Stimulated activated CD4-positive, alpha-beta T cell treated with anti-CD3 and anti-CD28 coated beads, TNF-alpha, amount 100 ng/mL, for 4 hours (primary cell): ENCODE data around the gene CDK19.
"Not testable (repeated sequence)": the region's sequence is repeated elsewhere in the genome, so short reads cannot be mapped to it uniquely, and the experiment has no call there.

Experiments used
- DNase-seq, 3 experiments: peaks; one replicate each; pipeline ENCODE4 v3.0.0-alpha.2; 2020; ENCODE audit warnings: low read depth in 3 of 3

Gene CDK19

DNA sequence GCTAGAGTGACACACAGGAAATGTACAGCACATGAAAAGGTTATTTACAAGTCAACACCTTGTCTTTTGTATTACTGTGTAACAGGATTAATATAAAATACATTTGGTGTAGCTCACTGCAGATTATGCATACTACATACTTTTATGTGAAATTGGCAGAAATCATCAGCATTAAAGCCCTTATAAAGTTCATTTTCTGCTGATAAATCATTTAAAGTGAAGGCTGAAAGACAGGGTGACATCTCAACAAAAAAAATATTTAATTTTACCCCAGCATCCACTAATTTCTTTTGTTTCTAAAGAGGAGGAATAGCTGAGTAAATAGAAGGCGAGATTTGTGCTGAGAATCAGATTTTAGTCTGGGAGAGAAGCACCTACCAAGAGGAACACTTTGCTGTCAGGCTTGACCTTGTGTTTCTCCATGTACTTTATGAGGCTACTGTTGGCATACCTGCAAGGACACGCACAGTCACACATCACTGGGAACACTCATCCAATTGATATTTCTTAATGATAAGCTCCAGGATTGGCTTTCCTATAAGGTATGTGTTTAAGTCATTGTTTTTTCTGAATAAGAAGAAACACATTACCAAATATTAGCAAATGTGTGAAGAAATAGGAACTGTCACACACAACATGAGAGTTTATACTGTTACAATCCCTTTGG lies 192.2 kb downstream of the CDK19 start:
- DNase-seq, result no peak

DNA sequence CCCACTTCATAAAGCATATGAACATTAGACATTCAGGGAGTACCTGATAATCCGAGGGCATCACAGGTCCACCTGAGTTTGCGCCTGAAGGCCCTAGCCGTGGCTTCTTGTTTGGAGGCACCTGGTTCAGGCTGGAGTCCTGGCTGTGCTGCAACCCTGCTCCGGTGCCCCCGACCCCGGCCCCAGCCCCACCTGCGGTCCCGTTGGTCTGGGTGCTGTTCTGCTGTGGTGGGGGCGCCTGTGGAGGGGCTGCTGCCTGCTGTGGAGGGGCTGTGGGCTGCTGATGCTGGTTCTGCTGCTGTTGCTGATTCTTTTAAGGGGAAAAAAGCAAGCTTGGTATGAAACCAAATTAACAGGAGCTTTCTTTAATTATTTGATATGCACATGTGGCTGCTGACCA lies 194.2 kb downstream of the CDK19 start:
- DNase-seq, result no peak

DNA sequence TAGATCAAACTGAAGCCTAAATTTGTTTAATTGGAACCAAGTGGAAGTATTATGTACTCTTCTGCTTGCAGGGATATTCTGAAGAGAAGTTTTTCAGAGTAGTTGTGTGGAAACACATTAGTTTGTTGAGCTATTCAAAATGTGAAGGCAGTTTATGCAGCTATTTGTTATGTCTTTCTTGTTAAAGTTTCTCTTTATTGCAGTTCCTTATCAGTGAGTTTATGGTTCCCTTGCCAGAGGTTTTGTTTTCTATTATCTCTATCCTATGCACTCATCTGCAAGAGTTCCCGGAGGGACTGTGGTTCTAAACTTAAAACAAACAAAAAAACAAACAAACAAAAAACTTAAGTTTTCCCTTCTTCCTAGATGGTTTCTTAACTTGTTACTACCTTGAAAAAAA lies 195.2 kb downstream of the CDK19 start:
- DNase-seq, result no peak

DNA sequence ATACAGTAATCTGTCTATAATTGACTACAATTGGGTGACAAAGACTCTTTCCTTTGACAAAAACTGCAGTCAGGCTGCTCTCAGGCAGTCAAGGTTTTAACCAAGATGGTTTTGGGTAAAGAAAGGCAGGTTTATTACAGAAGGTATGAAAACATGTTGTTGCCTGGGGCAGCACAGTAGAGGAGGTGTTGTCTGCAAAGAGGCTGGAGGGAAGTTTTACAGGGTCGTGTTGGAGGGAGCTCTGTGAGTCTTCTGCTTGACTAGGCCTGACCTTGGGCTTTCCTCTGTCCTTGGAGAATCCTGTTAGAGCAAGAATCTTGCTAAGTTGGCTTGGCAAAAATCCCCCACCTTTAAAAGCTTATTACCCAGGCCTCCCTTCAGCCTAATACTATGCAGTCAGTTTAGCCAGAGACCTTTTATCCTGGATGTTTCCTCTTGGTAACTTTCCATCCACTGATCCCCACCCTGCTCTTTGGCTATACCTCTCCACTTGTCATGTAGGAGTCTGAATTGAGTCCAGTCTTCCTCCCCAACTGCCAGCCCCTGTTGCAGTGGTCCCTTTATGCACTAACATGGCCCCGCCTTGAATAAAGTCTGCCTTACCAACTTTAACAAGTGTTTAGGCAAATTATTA lies 195.9 kb downstream of the CDK19 start:
- no peak for DNase-seq

DNA sequence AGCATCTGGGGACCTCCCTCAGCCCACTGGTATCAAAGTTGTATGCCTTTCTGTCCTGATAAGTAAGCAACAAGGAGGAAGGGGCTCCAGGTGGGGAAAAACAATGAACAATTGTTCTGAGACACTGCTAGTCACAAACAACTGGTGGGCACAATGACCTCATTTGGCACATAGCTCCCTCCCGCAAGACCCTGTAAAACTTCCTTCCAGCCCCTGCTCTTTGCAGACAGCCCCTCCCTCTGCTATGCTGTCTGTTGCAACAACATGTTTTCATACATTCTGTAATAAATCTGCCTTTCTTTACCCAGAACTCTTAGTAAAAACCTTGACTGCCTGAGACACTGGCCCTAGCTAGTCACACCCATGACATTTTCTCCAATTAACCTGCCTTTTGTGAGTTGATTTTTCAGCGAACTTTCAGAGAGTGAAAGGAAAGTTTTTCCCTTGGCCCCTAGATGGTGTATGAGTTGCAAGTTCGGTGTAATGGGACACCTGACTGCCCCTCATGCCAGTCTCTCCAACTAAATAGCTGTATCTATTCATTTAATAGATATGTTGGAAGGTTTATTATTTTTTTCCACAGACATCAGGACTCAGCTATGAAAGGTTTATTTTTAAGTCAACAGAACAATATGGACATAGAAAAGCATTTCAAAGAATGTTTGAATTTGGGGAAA lies 196.5 kb downstream of the CDK19 start:
- DNase-seq, result no peak

DNA sequence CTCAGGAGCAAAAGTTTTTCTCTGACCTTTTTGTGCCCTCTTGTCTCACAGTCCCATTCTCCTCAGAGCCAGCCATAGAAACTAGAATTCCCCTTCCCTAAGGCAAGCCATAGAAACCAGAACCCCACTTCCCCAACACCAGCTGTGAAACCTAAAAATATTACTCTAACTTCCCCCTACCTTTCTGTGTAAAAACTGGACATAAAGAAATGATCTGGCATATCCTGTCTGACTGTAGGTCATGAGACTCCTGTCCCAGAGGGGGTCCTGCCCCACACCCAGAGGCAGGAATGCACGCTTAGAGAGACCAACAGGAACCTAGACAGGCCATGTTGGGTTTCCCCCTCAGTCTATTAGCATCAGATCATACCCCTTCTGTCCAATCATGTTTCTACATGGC lies 198.2 kb downstream of the CDK19 start:
- no peak for DNase-seq

DNA sequence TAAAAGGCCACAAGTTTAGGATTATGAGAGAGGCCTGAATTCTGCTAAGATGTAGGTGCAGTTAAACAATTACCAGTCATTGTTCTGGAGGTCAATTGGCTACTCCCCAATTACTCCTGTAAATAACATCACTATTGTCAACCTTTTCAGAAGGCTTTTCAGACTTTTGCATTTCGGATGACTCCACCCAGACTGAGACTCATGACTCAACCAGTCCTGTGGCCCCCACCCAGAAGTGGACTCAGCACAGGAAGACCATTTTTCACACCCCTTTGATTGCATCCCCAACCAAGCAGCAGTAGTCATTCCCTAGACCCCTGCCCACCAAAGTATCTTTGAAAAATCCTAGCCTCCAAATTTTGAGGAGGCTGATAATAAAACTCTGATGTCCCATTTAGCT lies 199.5 kb downstream of the CDK19 start:
- DNase-seq, result no peak

DNA sequence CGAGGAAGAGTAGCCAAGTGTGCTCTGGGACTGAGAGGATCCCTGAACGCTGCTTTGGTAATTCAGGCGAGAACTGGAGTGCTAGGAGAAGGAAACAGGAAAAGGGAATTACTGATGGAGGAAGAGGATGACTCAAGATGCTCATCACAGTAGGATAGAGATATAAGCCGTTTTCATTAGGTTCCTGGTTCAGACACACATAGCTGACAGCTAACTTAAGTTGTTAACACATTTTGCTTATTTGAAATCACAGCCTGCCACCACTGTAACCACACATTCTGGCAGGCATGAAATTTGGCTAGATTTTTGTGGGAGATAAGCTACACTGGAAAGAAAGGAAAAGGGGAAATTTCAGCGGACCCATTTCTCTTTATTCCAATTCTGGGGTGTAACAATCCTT lies 200.7 kb downstream of the CDK19 start:
- DNase-seq, result no peak

DNA sequence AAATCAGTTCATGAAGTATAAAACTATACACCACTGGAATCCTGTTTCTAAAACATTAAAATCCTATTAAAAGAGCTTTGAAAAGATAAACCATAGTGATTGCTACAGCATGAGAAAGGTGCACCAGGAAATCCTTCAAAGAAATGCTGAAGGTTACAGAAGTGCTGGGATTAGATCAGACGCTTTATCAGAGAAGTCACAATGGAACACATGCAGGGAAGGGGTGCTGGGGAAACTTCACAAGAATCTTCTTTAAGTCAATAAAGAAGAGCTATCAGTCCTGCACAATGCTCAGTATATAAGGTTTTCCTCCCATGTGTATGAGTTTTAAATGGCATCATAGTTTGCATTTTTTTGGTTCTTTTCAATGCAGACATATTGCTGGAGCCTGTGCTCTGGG lies 201.2 kb downstream of the CDK19 start:
- no peak for DNase-seq

DNA sequence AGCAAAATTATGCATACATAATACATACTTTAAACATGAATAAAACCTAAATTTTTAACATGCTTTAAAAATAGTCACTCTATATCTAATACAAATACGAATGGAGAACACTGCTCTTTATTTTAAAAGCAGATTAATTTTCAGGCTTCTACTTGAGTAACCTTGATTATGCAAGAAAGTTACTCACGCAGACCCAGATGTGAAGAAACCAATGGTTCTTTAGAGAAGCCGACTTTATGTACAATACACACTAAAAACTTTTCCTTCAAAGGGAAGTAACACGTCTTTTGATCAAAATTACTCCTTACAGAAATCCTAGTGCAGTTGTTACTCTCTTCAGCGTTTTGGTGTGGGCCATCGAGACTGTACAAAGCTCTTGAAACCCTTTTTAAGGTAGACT lies 201.9 kb downstream of the CDK19 start:
- DNase-seq, result no peak

DNA sequence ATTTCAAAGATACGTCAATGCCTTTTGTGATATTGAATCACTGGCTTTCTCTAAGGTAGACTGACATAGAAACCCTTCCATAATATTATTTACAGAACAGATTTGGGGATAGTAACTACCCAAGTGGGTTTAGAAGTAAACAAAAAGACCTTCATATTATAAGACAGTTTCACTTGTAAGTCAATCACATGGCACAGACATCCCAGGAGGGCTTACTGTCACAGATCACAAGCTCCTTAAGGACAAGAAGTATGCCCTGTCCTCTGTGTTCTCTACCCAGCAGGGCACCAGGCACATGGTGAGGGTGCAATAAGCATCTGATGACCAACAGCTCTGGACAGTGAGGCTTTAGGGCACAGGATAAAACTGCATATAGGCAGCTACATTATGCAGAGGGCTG lies 203.0 kb downstream of the CDK19 start:
- no peak for DNase-seq

DNA sequence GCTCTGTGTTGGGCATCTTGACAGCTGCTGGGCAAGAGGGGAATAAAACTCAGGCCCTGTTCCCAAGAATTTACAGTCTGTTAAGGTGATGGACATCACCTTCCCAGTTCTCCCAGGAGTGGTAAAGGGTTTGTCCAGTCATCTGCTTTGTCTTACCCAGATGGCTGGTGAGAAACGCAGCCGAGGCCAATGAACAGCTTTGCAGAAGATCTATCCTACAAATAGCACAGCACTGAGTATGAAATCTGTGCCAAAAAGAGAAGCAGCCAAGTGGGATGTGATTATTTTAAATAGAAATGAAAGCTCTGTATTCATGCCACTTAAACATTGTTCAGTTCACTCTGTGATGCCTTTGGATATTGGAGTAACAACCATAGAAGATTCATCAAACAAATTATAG lies 206.2 kb downstream of the CDK19 start:
- DNase-seq, result no peak

DNA sequence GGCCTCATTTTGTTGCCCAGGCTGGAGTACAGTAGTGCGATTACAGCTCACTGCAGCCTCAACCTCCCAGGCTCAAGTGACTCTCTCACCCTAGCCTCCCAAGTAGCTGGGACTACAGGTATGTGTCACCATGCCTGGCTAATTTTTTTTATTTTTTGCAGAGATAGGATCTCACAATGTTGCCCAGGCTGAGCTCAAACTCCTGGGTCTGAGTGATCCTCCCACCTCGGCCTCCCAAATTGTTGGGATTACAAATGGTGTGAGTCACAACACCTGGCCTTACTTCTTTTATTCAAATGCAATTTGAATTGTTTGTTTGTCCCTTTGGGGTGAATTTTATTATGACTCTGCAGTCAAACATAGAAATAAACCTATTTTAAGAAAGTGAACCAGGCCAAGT lies 207.1 kb downstream of the CDK19 start:
- no peak for DNase-seq

DNA sequence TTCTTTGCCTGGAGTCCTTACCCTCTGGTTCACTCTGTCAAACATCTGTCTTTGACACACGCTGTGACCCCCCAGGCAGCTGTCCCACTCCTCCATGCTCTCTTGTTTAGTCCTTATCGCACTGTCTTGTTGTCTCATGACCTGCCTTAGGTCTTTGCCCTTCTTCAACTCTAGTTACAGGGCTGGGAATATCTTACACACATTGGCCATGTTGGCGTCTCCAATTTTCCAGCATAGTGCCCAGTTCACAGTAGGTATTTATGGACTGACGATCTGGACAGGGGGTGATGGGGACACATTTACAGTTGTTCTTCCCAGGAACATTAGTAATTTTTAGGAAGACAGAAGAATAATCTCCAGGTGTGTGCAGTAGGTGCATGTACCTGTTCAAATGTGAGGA lies 209.1 kb downstream of the CDK19 start:
- DNase-seq, result no peak

DNA sequence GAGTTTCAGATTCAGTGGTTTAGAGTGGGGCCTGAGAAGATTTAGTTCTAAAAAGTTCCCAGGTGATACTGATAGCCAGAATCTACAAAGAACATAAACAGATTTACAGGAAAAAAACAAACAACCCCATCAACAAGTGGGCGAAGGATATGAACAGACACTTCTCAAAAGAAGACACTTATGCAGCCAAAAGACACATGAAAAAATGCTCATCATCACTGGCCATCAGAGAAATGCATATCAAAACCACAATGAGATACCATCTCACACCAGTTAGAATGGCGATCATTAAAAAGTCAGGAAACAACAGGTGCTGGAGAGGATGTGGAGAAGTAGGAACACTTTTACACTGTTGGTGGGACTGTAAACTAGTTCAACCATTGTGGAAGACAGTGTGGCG lies 214.6 kb downstream of the CDK19 start:
- DNase-seq, result not testable (repeated sequence)

DNA sequence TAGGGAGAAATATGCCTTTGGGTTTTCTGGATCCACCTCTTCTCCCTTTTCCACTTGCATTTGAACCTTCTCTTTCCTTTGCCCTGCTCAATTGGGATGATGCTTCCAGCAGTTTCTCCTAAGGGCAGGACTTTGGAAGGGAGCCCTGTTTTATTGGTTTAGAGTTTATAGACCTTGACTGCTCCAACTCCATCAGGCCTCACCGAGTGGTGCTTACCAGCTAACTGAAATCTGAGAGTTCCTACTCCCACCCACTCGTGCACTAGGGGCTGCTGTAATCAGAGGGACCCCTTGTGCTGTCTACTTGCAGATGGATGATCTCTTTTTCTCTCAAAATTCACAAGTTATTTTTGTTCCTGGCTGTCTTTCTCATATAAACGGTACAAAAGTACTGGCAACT lies 217.5 kb downstream of the CDK19 start:
- no peak for DNase-seq

DNA sequence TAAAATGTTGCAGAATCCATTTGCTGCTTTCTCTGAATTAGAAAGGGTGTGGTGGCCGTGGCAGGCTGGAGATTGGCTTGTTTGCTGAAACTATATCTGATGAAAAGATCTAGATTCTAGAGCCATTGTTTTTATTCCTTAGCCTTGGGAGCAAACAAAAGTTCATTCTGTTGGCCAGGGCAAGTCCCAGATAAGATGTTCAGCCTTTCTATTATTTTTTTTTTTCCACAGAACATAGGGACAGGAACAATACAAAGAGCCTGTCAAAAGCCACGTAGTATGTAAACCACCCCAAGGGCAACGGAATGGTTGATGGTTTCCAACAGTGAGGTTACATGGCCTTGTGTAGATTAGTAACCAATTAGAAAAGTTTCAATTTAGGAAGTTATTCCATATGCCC lies 218.9 kb downstream of the CDK19 start:
- DNase-seq, result no peak

DNA sequence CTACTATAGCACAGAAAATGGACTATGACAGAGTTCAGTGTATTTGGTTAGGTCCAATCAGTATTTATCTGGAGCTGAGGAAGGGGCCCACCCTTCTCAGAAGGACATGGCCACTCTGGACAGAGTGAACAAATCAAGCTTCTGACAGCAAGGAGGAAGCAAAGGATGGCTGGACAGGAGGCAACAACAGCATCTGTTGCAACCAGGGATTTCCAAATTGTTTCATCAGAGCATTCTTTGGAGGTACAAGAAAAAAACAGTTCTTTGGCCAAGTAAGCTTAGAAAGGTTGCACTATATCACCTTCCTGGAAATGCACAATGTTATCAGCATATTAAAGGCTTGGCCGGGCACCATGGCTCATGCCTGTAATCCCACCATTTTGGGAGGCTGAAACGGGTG lies 220.2 kb downstream of the CDK19 start:
- DNase-seq, result no peak

DNA sequence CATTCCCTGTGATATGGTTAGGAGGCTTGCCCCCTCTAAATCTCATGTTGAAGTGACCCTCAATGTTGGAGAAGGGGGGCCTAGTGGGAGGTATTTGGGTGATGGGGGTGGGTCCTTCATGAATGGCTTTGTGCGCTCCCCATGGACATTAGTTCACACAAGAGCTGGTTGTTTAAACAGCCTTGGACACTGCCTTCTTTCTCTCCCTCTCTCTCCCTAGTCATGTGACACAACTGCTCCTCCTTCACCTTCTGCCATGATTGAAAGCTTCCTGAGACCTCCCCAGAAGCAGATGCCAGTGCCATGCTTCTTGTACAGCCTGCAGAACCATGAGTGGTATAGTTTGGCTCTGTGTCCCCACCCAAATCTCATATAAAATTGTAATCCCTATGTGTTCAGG lies 221.6 kb downstream of the CDK19 start:
- DNase-seq, result no peak

DNA sequence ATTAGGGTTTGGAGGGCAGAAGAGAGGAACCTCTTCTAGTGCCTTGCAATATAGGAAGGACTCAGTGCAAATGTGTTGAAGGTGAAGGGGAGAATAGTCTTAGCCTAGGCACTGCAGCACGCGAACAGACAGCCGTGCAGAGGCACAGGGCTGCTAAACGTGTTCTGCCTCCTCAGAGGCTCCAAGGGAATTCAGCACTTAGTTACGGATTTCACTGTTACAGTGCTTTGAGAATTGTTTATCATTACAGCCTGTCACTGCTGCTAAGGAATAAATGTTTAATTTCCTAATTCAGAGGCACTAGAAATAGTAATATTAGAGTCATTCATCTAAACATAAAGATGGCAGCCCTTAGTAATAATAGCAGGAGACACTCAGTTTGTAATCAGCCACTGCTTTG lies 222.5 kb downstream of the CDK19 start:
- DNase-seq, result no peak

DNA sequence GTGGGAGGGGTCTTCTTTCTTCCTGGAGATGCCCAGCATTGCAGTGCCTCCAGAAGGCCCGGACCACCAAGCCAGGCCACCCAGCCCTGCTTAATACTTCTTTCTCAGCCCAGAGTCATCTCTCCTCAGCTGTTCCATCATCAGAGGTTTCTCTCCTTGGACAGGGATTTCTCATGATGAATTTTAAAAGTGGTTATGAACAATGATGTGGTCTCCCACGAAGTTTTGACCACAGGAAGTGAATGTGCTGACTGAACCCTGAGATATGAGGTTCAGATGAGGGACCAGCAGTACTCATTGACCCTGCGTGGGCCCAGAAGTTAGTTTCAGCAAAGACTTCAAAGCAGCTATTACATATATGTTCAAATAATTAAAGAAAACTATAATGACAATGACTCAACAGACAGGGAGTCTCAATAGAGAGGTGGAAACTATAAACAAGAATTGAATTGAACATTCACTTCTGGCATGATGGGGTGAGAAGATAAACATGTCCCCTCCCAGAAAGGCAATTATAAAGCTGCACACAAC lies 224.4 kb downstream of the CDK19 start:
- DNase-seq, result no peak

DNA sequence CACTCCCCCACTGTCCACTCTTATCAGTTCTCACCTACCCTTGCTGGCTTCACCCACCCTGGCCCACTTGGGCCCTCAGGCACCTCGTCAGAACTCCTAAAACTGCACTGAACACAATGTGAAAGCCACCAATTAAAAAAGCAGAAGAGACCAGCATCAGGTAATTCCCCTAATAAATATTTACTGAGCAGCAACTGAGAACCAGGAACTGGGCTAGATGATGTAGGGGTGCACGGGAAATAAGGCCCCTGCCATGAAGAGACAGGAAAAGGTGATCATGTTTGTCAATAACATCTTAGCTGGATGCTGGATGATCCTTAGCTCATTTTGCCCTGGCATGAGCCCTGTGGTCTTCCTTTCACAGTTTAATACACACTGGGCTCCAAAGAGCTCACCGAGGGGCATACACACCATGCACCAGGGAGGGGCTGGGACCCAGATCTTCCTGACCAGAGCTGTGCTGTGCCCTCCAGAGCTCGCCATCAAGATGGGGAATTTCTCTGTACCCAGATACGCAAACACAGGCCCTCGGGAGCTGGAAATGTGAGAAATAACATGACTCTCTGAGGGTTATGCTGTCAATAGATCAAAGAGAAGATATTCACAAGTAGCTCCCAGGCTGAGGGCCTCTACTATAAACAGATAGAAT lies 225.3 kb downstream of the CDK19 start:
- DNase-seq, result no peak

DNA sequence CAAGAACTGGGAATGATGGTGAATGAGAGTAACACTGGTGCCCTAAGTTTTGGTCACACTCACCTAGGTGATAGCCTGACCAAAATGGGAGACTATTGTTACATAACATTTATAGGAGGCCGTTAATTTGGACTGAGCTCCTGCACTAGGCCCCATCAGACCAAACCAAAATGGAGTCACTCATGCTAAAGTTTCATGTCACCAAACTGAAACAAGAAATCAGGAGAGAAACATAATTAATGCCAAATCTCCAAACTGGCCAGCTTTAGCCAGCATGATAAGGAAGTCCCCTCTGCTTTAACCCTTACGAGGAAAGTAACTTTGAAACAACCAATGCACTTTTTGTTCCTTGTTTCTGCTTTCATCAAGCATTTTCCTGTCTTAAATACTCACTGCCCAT lies 227.9 kb downstream of the CDK19 start:
- DNase-seq, result no peak
